ENCODE measurements around the gene MAP4K4.

MAP4K4 gene

GRCh38 chr2:101692041-101692440 is 5.5 kb upstream of the MAP4K4 start:
- DNase-seq (ENCODE audit: low spot score), result no peak

GRCh38 chr2:101692766-101693165 is 4.7 kb upstream of the MAP4K4 start:
- DNase-seq (ENCODE audit: low spot score) (no peak), FAIRE-seq (no peak)

More at GRCh38 chr2:101692041-101692440, 5.5 kb upstream of the MAP4K4 start:
- no peak for FAIRE-seq

- FAIRE-seq, result no peak
Observed at GRCh38 chr2:101693991-101694588, 3.4 kb upstream of the MAP4K4 start.

GRCh38 chr2:101696272-101697123 is 1.0 kb upstream of the MAP4K4 start:
- DNase-seq (ENCODE audit: low spot score), result no peak
- FAIRE-seq, result no peak

More at GRCh38 chr2:101693991-101694588, 3.4 kb upstream of the MAP4K4 start:
- DNase-seq (ENCODE audit: low spot score), result no peak

GRCh38 chr2:101698014-101698843 is 722 bp downstream of the MAP4K4 start:
- DNase-seq (ENCODE audit: low spot score) (no peak), FAIRE-seq (no peak)

- FAIRE-seq (no peak), DNase-seq (ENCODE audit: low spot score) (no peak)
Observed at GRCh38 chr2:101698844-101699754, 1.6 kb downstream of the MAP4K4 start.

- no peak for DNase-seq (ENCODE audit: low spot score)
- no peak for FAIRE-seq
Observed at GRCh38 chr2:101699755-101700461, 2.4 kb downstream of the MAP4K4 start.

- no peak for DNase-seq (ENCODE audit: low spot score)
- no peak for FAIRE-seq
Observed at GRCh38 chr2:101704046-101704466, 6.5 kb downstream of the MAP4K4 start.

GRCh38 chr2:101704816-101705578 is 7.5 kb downstream of the MAP4K4 start:
- no peak for FAIRE-seq

GRCh38 chr2:101706121-101706818 is 8.8 kb downstream of the MAP4K4 start:
- FAIRE-seq (no peak), DNase-seq (ENCODE audit: low spot score) (no peak)

More at GRCh38 chr2:101704816-101705578, 7.5 kb downstream of the MAP4K4 start:
- no peak for DNase-seq (ENCODE audit: low spot score)

GRCh38 chr2:101706819-101707177 is 9.3 kb downstream of the MAP4K4 start:
- FAIRE-seq, result no peak
- no peak for DNase-seq (ENCODE audit: low spot score)

- no peak for DNase-seq (ENCODE audit: low spot score)
- no peak for FAIRE-seq
Observed at GRCh38 chr2:101710036-101710435, 12.5 kb downstream of the MAP4K4 start.

GRCh38 chr2:101710471-101711318 is 13.2 kb downstream of the MAP4K4 start:
- FAIRE-seq (no peak), DNase-seq (ENCODE audit: low spot score) (no peak)

- DNase-seq (ENCODE audit: low spot score), result no peak
Observed at GRCh38 chr2:101714118-101714517, 16.6 kb downstream of the MAP4K4 start.

GRCh38 chr2:101717071-101717845 is 19.8 kb downstream of the MAP4K4 start:
- no peak for DNase-seq (ENCODE audit: low spot score)
- no peak for FAIRE-seq

More at GRCh38 chr2:101714118-101714517, 16.6 kb downstream of the MAP4K4 start:
- no peak for FAIRE-seq

GRCh38 chr2:101718479-101718878 is 21.0 kb downstream of the MAP4K4 start:
- FAIRE-seq (no peak), DNase-seq (ENCODE audit: low spot score) (no peak)

- no peak for DNase-seq (ENCODE audit: low spot score)
- no peak for FAIRE-seq
Observed at GRCh38 chr2:101718993-101719571, 21.6 kb downstream of the MAP4K4 start.
